GM21786 (cell line): ENCODE results near the gene TRPM7.
"Not testable (repeated sequence)": the region's sequence is repeated elsewhere in the genome, so short reads cannot be mapped to it uniquely, and the experiment has no call there.

Source experiments
- ATAC-seq: cut with Tn5 transposase; IDR thresholded peaks from one replicate; pipeline ENCODE4 v1.9.1; 2021; ENCODE audit not compliant: unreplicated experiment

Gene TRPM7

DNA sequence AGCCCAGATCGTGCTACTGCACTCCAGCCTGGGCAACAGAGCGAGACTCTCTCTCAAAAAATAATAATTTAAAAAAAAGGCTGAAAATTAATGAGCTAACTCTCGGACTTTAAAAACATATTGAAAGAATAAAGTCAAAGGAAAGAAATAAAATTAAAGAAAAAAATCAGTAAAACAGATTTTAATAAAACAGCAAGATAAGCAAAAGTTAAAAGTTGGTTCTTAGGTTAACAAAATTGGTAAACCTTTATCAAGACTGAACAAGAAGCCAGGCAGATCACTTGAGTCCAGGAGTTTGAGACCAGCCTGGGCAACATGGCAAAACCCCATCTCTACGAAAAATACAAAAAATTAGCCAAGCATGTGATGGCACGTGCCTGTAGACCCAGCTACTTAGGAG lies 20.7 kb downstream of the TRPM7 start:
- no peak for ATAC-seq

GRCh38 chr15:50655555-50655954 lies 31.0 kb downstream of the TRPM7 start:
- ATAC-seq, result no peak

GRCh38 chr15:50653156-50653743 lies 33.3 kb downstream of the TRPM7 start:
- ATAC-seq, result no peak

DNA sequence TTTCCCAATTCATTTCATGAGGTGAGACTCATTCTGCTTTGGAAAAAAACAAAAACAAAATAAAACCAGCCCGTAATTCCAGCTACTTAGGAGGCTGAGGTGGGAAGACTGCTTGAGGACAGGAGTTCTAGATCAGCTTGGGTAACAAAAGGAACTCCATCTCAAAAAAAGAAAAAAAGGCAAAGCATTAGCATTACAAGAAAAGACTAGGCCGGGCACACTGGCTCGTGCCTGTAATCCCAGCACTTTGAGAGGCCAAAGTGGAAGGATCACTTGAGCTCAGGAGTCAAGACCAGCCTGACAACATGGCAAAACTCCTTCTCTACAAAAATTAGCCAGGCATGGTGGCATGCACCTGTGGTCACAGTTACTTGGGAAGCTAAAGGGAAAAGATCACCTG lies 33.9 kb downstream of the TRPM7 start:
- ATAC-seq, result no peak

- ATAC-seq, result no peak
These were observed 45.3 kb downstream of the TRPM7 start for GRCh38 chr15:50641318-50641717.

- no peak for ATAC-seq
These were observed 50.5 kb downstream of the TRPM7 start for GRCh38 chr15:50636146-50636545.

- no peak for ATAC-seq
These were observed 52.9 kb downstream of the TRPM7 start for GRCh38 chr15:50633653-50634052.

GRCh38 chr15:50628421-50628820 lies 58.2 kb downstream of the TRPM7 start:
- ATAC-seq, result no peak

DNA sequence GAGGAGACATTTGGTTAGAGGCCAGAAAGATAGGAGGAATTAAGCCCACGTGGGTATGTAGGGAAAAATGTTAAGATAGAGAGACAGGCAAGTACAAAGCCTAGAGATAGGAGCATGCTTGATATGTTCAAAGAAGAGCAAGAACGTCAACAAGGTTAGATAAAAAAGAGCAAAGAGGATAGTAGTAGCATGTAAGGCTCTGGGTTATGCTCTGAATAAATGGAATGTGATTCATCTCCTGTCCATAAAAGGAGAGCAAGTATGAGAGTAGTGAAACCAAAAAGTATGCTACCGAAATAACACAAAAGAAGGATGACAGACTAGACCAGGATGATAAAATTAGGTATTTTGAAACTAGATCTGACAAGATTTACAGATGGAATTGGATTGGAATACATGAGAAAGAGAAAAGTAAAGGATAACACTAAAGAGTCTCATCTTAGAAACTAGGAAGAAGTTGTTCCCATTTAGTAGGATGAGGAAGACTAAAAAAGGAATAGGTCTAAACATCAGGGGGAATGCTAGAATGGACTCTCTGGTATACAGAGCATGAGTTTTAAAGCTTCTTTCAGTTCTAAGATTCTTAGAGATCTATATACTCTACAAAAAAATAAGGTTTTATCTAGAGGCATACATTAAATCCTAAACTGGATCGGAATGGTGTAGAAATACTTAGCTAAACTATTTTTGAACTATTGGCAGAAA lies 59.1 kb downstream of the TRPM7 start:
- ATAC-seq, result no peak

DNA sequence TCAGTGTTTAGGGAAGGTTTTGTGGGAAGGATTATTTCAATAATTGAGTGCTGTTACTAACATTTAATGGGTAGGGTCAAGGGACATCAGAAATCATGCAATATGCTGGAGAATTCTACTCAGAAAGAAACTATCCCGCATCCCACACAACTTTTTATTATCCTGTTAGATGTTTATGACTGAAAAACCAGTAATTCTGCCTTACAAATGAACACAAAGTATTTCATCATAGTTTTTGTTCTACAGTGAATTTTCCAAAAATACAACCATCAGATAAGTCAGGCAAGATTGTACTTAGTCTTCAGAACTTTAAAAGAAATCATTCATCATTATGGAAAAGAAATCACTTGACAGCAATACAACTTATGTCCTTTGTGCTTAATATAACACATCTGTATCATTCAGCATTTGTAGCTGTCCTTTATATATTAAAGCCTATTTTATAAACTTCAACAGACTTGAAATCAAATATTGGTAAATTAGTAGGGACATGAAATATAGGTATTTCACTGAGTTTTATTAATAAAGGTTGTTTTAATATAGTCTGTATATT lies 61.9 kb downstream of the TRPM7 start:
- no peak for ATAC-seq

- ATAC-seq, result not testable (repeated sequence)
These were observed 64.1 kb downstream of the TRPM7 start for GRCh38 chr15:50622361-50622943.

GRCh38 chr15:50616960-50617359 lies 69.6 kb downstream of the TRPM7 start:
- not testable (repeated sequence) for ATAC-seq

- ATAC-seq, result not testable (repeated sequence)
These were observed 70.0 kb downstream of the TRPM7 start for GRCh38 chr15:50616554-50616953.

- no peak for ATAC-seq
These were observed 73.0 kb downstream of the TRPM7 start for GRCh38 chr15:50613600-50613999.

DNA sequence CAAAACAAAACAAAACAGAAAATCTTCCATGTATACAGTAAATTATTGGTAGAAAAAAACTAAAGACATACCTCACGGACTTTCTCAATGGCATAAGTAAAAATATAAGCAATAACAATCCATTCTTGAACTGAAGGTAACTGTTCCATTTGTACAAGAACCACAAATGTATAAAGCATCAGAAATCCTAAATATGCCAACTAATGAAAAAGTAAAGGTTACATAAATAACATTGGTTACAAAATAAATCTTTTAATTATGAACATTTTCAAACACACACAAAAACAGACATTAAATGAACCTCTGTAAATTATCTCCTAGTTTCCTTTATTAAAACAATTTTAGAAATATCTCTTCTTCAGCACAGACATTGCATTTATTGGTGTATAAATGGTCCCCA lies 79.5 kb downstream of the TRPM7 start:
- no peak for ATAC-seq

- ATAC-seq, result no peak
These were observed 81.1 kb downstream of the TRPM7 start for GRCh38 chr15:50605462-50605861.

- not testable (repeated sequence) for ATAC-seq
These were observed 84.6 kb downstream of the TRPM7 start for GRCh38 chr15:50602028-50602427.

- ATAC-seq, result no peak
These were observed 92.3 kb downstream of the TRPM7 start for GRCh38 chr15:50594311-50594710.

GRCh38 chr15:50593761-50594160 lies 92.8 kb downstream of the TRPM7 start:
- no peak for ATAC-seq

DNA sequence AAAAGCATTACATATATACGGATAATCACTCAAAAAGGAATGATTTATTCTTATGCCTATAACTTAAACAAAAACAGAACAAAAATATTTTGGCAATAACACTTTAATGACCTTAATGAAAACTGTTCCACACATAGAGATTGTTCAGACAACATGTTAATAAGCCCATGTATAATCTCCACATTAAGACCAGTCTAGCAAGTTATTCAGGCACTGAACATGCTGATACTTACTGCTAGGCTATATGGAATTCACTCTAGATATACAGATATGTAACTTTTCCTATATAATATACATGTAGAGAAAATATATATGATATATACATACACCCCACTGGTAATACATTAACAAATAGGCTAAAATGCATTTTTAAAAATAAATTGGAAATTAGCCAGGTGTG lies 96.3 kb downstream of the TRPM7 start:
- no peak for ATAC-seq

GRCh38 chr15:50577492-50577891 lies 109.1 kb downstream of the TRPM7 start:
- no peak for ATAC-seq

DNA sequence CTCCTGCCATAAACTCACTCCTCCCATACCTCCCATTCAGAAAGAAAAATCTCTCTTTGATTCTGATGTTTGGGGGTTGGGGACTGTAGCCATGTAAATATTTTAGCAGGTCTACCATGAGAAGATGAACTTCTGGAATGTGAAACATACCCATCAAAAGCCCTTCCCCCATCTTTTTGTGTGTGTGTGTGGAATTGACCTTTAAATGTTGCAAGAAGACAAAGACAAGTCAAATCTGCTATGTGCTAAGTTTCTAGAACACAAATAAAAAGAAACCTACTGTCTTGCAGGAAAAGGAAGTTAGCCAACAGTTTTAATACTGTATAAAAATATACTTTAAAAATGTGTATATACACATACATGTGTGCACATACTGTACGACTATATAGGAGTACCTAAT lies 110.4 kb downstream of the TRPM7 start:
- ATAC-seq, result no peak
